Daoy (cell line): ENCODE data around the gene SYT7. TPM values are rescaled to one million over a fixed set of nuclear protein-coding genes. Genes with fewer than 3 reads are reported as not detected.

Source experiments
- DNase-seq: peaks from one replicate; pipeline ENCODE4 v3.0.0-alpha.2; 2015; ENCODE audit warnings: low read depth
- total RNA-seq: library from RNA; depleted of rRNA; stranded (reverse); fragments of >200 nt; shearing (Covaris generic); gene quantifications from 2 replicates; pipeline ENCODE4 v1.2.3, GENCODE V29; 2014

SYT7 gene
- total RNA-seq, 1 experiment from 2014 or later, result 0.34 TPM

- no peak for DNase-seq
These were observed 44.7 kb downstream of the SYT7 start for GRCh38 chr11:61535998-61536675.

- no peak for DNase-seq
These were observed 45.7 kb downstream of the SYT7 start for GRCh38 chr11:61534933-61535839.

GRCh38 chr11:61534025-61534932, 46.6 kb downstream of the SYT7 start:
- no peak for DNase-seq

DNA sequence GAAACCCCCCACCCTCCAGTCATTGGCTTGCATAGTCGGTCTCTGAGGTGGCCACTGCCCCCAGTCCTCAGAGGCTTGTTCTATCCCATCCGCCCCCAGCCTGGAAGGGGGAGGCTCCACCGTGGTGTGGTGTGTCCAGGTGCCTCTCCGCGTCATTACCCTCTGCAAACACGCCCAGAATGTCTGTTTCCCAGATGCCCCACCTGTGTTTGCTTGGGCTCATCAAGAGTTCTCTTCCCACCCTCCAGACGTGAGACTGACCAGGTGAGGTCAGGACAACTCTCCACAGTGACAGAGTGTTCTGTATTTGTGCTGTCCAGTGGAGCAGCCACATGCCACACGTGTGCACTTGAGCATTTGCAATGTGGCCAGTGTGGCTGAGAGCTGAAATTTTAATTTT, 47.5 kb downstream of the SYT7 start:
- DNase-seq, result no peak

DNA sequence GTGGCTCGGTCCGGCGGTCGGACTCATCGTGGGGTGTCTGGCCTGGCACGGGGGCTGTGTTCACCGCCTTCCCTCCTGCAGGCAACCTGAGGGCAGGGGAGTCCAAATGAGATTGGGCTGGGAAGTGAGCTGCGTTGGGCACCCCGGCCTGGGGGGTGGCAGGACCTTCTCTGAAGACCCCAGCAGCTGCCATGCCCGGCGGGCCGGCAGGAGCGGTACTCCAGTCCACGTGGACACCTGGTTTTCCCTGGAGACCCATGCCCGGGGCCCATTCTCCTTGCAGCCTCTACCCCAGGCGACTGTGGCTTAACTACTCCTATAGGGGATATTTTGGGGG, 47.9 kb downstream of the SYT7 start:
- DNase-seq, result no peak

GRCh38 chr11:61532134-61533038, 48.5 kb downstream of the SYT7 start:
- DNase-seq, result peak; percentile 53

GRCh38 chr11:61531044-61531443, 49.8 kb downstream of the SYT7 start:
- no peak for DNase-seq

DNA sequence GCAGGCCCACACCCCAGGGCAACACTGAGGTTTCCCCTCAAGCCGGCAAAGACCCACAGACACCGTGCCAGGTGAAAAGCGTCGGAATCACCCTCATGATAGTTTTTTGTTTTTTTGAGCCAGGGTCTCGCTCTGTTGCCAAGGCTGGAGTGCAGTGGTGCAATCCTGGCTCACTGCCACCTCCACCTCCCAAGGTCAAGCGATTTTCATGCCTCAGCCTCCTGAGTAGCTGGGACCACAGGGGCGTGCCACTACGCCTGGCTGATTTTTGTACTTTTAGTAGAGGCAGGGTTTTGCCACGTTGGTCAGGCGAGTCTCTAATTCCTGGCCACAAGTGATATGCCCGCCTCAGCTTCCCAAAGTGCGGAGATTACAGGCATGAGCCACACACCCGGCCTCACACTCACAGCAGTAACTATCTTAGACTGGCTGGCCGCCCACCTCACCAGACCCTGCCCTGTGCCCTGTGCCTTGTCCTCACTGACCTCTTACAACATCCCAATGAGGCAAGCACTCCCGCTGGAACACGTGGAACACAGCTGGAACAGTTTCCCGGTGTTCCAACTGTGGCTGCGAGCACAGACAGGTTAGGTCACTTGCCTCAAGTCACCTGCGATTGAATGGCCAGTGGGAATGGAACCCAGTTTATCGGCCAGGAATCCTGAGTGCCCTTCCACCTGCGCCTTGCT, 51.2 kb downstream of the SYT7 start:
- no peak for DNase-seq

DNA sequence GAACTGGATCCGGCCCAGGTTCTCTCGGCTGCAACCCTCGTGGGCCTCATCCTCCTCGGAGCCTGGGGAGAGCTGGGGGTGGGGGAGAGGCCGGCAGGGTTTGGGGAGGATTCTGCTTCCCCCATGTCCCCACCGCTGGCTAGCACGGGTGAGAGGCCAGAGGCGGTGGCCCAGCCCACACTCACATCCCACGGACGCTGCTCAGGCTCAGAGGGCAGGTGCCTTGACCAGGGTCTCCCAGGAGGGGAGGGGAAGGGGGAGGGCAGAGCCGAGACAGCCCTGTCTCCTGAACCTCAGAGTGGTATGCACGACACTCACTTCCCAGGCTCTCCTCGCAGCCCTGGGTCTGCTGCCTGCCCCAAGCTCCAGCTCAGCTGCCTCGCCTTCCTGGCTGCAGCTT, 52.8 kb downstream of the SYT7 start:
- DNase-seq, result no peak

GRCh38 chr11:61526956-61527731, 53.7 kb downstream of the SYT7 start:
- no peak for DNase-seq

- no peak for DNase-seq
These were observed 54.6 kb downstream of the SYT7 start for GRCh38 chr11:61526229-61526628.

DNA sequence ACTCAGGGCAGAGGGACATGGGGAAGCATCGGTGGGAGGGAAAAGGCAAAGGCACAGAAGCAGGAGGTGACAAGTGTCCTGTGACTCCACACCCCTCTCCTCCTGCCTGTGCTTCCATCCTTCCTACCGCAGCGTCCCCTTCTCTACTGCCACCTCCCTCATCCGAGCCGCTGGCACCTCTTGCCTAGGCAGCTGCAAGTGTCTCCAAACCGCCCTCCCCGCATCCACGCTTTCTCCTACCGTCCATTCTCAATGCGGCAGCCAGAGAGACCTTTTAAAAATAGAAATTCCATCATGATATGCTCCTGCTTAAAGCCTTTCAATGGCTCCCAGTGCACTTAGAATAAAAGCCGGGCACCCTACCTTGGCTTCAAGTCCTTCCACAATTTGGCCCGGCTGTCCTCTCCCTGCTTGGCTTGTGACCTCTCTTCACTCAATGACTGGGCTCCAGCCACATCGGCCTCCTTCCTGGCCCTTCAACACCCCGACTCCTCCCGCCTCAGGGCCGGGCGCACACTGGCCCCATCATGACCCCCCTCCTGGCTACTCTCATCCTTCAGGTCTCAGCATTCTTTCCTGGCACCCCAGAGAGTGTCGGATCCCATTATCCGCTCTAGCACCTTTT, 55.8 kb downstream of the SYT7 start:
- no peak for DNase-seq

DNA sequence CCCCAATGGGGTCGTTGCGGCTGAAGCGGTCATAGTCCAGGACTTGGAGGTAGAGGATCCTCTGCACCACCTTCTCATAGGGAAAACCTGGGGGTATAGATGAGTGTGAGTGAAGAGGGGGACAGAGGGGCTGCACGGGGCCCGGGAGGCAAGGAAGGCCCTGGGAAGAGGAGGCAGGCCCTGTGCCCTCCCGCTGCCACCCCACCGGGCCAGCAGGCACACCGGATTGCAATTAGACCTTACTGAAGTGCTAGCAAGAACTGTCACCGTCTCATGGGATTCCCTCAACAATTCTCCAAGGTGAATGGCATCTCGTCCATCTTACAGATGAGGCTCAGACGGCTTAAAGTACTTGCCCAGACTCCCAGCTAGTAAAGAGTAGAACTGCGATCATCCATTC, 56.4 kb downstream of the SYT7 start:
- no peak for DNase-seq

GRCh38 chr11:61522881-61523280, 58.0 kb downstream of the SYT7 start:
- DNase-seq, result no peak

- no peak for DNase-seq
These were observed 62.7 kb downstream of the SYT7 start for GRCh38 chr11:61518032-61518795.

DNA sequence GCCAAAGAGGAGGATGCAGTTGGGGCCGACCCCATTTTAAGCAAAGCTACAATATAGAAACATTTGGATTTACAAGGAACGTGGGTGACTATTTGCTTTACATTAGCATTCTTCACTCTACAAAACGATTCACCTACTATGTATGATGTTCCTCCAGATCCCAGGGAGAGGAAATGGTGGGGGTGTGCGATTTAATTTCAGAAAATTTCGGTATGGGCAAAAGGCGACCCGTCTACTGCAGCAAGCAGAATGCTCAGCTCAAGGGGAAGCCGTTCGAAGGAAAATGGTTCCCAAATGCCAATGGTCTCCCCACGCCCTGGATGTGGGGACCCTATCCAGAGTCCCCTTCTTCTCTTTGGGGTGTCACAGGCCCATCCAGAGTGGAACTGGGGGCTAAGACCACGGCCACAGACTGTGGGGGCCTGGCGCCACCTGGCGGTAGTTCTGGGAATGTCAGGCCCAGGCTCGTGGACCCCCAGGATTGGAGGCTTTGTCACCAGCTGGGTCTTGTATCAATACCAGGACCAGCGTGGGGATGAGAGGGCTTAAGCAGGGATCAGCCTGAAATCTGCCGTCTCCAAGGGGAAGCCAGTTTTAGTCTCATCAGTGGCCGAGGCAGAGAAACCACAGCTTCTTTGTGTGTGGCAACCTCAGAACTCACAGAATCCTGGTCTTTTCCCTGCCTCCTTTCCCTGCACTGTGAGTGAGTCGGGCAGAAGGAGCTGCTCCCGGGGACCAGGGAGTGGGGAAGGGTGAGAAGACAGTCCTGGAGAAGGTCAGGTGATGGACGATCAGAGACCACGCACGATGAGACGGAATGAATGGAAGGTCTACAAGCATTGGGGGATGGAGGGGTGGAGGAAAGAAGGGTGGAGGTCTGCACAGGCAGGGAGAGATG, 64.0 kb downstream of the SYT7 start:
- DNase-seq, result peak; percentile 48

DNA sequence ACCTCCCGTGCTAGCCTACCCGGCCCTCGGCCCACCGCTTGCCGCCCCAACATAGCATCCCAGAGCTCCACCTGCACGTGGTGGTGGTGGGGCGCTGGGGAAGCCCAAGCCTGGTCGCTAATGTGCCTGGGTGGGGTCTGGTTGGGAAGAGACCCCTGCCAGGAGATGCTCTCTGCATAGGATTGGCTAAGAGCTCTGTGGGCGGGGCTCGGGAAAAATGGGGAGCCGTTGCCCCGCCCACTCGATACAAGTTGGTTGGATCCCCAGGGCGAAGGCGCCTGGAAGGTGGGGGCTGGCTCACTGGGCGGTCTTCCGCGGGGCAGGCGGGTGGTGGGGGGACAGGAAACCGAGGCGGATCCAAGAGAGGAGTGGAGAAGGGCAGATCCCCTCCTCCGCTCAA, 64.7 kb downstream of the SYT7 start:
- no peak for DNase-seq
